HepG2 (cell line): ENCODE measurements around the gene CARMIL1. TPM values are rescaled to one million over a fixed set of nuclear protein-coding genes. Genes with fewer than 3 reads are reported as not detected.

Experiments used
- ARID5B ChIP-seq: IDR thresholded peaks from 2 replicates; pipeline ENCODE4 v1.4.0; 2020; ENCODE audit warnings: mild to moderate bottlenecking, missing genetic modification reagents
- BCL6 ChIP-seq: IDR thresholded peaks from 2 replicates; pipeline ENCODE4 v1.6.1; 2016; ENCODE audit warnings: missing genetic modification reagents, missing compliant biosample characterization
- CBX2 ChIP-seq, 2 experiments: fragments of 200-600 bp in 1 of 2; sonication (generic); formaldehyde crosslinking in 1 of 2; IDR thresholded peaks; 2 replicates each; pipeline versions ENCODE4 v1.7.0 to v1.8.1; 2018 to 2022; ENCODE audit warnings: low read depth in 2 of 2, low read length in 1 of 2, mild to moderate bottlenecking in 1 of 2, missing genetic modification reagents in 1 of 2
- FOXA3 ChIP-seq: IDR thresholded peaks from 2 replicates; pipeline ENCODE4 v1.6.1; 2016; ENCODE audit warnings: missing genetic modification reagents, missing compliant biosample characterization
- HIVEP1 ChIP-seq: sonication (generic); formaldehyde crosslinking; IDR thresholded peaks from 2 replicates; pipeline ENCODE4 v1.4.0; 2020; ENCODE audit warnings: mild to moderate bottlenecking, missing genetic modification reagents
- JUNB ChIP-seq: sonication (generic); formaldehyde crosslinking; IDR thresholded peaks from 2 replicates; pipeline ENCODE4 v1.8.0; 2022; ENCODE audit warnings: missing genetic modification reagents, mild to moderate bottlenecking, borderline replicate concordance
- KLF13 ChIP-seq: sonication (generic); formaldehyde crosslinking; IDR thresholded peaks from 2 replicates; pipeline ENCODE4 v1.4.0; 2020; ENCODE audit warnings: mild to moderate bottlenecking, missing genetic modification reagents
- KLF6 ChIP-seq: IDR thresholded peaks from 2 replicates; pipeline ENCODE4 v1.8.0; 2016; ENCODE audit warnings: missing biosample characterization, missing genetic modification reagents
- MAZ ChIP-seq, 2 experiments: sonication (generic) in 1 of 2; formaldehyde crosslinking in 1 of 2; IDR thresholded peaks; 2 replicates each; pipeline versions ENCODE4 v1.5.0 to v1.6.1; 2012 to 2020; ENCODE audit warnings: low read depth in 2 of 2, mild to moderate bottlenecking in 2 of 2, borderline replicate concordance in 1 of 2, improper control_type of control experiment in 1 of 2, low read length in 1 of 2, missing genetic modification reagents in 1 of 2, moderate library complexity in 1 of 2
- ONECUT2 ChIP-seq: sonication (generic); formaldehyde crosslinking; IDR thresholded peaks from 2 replicates; pipeline ENCODE4 v1.4.0; 2020; ENCODE audit warnings: missing genetic modification reagents
- PLSCR1 ChIP-seq: sonication (generic); formaldehyde crosslinking; IDR thresholded peaks from 2 replicates; pipeline ENCODE4 v1.5.0; 2020; ENCODE audit warnings: missing genetic modification reagents, mild to moderate bottlenecking, borderline replicate concordance
- SRF ChIP-seq: IDR thresholded peaks from 2 replicates; pipeline ENCODE4 v1.6.1; 2011; ENCODE audit warnings: mild to moderate bottlenecking, low read depth, low read length, moderate library complexity
- TEAD2 ChIP-seq: sonication (generic); formaldehyde crosslinking; IDR thresholded peaks from 2 replicates; pipeline ENCODE4 v1.9.0; 2021; ENCODE audit warnings: missing genetic modification reagents
- TMF1 ChIP-seq: sonication (generic); formaldehyde crosslinking; IDR thresholded peaks from 2 replicates; pipeline ENCODE4 v1.8.1; 2022; ENCODE audit warnings: low read depth, missing genetic modification reagents
- ZBTB14 ChIP-seq: sonication (generic); formaldehyde crosslinking; IDR thresholded peaks from 2 replicates; pipeline ENCODE4 v1.4.0; 2020; ENCODE audit warnings: missing genetic modification reagents
- ZBTB44 ChIP-seq: sonication (generic); formaldehyde crosslinking; IDR thresholded peaks from 2 replicates; pipeline ENCODE4 v1.4.0; 2020; ENCODE audit warnings: missing genetic modification reagents
- ZNF20 ChIP-seq: sonication (generic); formaldehyde crosslinking; IDR thresholded peaks from 2 replicates; pipeline ENCODE4 v1.4.0; 2020; ENCODE audit warnings: mild to moderate bottlenecking, moderate library complexity, missing genetic modification reagents
- ZNF431 ChIP-seq: sonication (generic); formaldehyde crosslinking; IDR thresholded peaks from 2 replicates; pipeline ENCODE4 v1.9.0; 2022; ENCODE audit warnings: missing genetic modification reagents, low read depth, mild to moderate bottlenecking, borderline replicate concordance
- ZNF879 ChIP-seq: sonication (generic); formaldehyde crosslinking; IDR thresholded peaks from 2 replicates; pipeline ENCODE4 v1.8.1; 2023; ENCODE audit warnings: missing genetic modification reagents
- ZUFSP ChIP-seq: sonication (generic); formaldehyde crosslinking; IDR thresholded peaks from 2 replicates; pipeline ENCODE4 v1.9.0; 2021; ENCODE audit warnings: missing genetic modification reagents, mild to moderate bottlenecking, borderline replicate concordance
- polyA plus RNA-seq, 8 experiments: library from polyadenylated mRNA; depleted of rRNA in 3 of 8; stranded (reverse) in 7 of 8; unstranded in 1 of 8; fragments of >200 nt; fragmentation: Illumina TruSeq in 4 of 8; extraction: Trizol in 4 of 8; gene quantifications; 2 replicates each; pipeline versions ENCODE4 v1.2.1 to v1.2.3, GENCODE V29; 2011 to 2016; ENCODE audit warnings: low read depth in 4 of 8, missing spikeins in 1 of 8, mixed read lengths in 1 of 8; ENCODE audit not compliant: insufficient read depth in 1 of 8
- total RNA-seq, 5 experiments: library from RNA; depleted of rRNA; stranded (reverse); fragments of >200 nt; fragmentation: Illumina TruSeq; extraction: Trizol; gene quantifications; 2 replicates each; pipeline ENCODE4 v1.2.3, GENCODE V29; 2016; ENCODE audit warnings: low read depth in 1 of 5

CARMIL1 gene
- total and polyA plus RNA-seq, 2 of the 13 experiments (the other 11 are each of a cell fraction or from before 2014, with no cell fraction given) = 1.8 to 2.6 TPM

GRCh38 chr6:25637211-25637610 is 358.0 kb downstream of the CARMIL1 start (continued):
- TF ChIP-seq FOXA3 (peak; percentile 57; the same call in 1 of the 2 replicates), ZNF20 (CRISPR knock-in tag) (no peak), ARID5B (CRISPR knock-in tag) (peak; percentile 88), TEAD2 (CRISPR knock-in tag) (no peak), ZUFSP (CRISPR knock-in tag) (no peak), KLF13 (CRISPR knock-in tag) (no peak), HIVEP1 (CRISPR knock-in tag) (no peak), ZNF431 (CRISPR knock-in tag) (no peak), PLSCR1 (CRISPR knock-in tag) (no peak), ONECUT2 (CRISPR knock-in tag) (peak; percentile 77), BCL6 (CRISPR knock-in tag) (peak; percentile 65; the same call in 1 of the 2 replicates), JUNB (no peak), CBX2 (IDR thresholded peaks at IDR 0.05; ENCODE audit: low read depth, low read length) (no peak), CBX2 (CRISPR knock-in tag; IDR thresholded peaks at IDR 0.05; ENCODE audit: low read depth) (no peak), ZBTB44 (CRISPR knock-in tag) (no peak), KLF6 (CRISPR knock-in tag) (no peak), SRF (peak; percentile 90), MAZ (IDR thresholded peaks at IDR 0.05; ENCODE audit: borderline replicate concordance, low read depth, low read length) (no peak), MAZ (CRISPR knock-in tag; IDR thresholded peaks at IDR 0.05; ENCODE audit: low read depth) (no peak), ZBTB14 (CRISPR knock-in tag) (no peak), ZNF879 (CRISPR knock-in tag) (no peak), TMF1 (no peak)
